HCT116 (cell line): ENCODE data around the gene VWA1. TPM values are rescaled to one million over a fixed set of nuclear protein-coding genes. Genes with fewer than 3 reads are reported as not detected.

ENCODE experiments used
- ATAC-seq: fragments of 200-7000 bp; cut with Tn5 transposase; 2 replicates; pipeline ENCODE4 v1.9.1; 2020; ENCODE audit warnings: mild to moderate bottlenecking, moderate library complexity
- BruUV-seq: library from RNA; stranded (reverse); fragments of 400-500 nt; replicated peaks from 2 replicates; lab custom pipeline; 2021; lab: Mats Ljungman, UMichigan
- CTCF ChIA-PET: fragments of 300-600 bp; sonication (Branson Sonifier 250); formaldehyde crosslinking; loops from one replicate; lab custom pipeline; 2021; ENCODE audit warnings: antibody characterized with exemption; lab: Charles Lee
- POLR2A ChIA-PET: fragments of 300-600, 350-600 bp; sonication (Branson Sonifier 250); formaldehyde crosslinking; loops from one replicate; lab custom pipeline; 2021; ENCODE audit warnings: antibody characterized with exemption; lab: Charles Lee
- RAD21 ChIA-PET, 2 experiments: fragments of 300-600 bp; sonication (Branson Sonifier 250); formaldehyde crosslinking; loops; one replicate each; lab custom pipeline; 2023; ENCODE audit warnings: low total read pairs in 2 of 2; ENCODE audit not compliant: uncharacterized antibody in 2 of 2, unreplicated experiment in 2 of 2, low non-redundant PET in 1 of 2; lab: Charles Lee
- DNase-seq: peaks from one replicate; pipeline ENCODE4 v3.0.0-alpha.2; 2010; ENCODE audit warnings: low read depth, low spot score
- H2AFZ ChIP-seq: fragments of 200-600 bp; shearing (Covaris generic), sonication (generic); 2 replicates; pipeline ENCODE4 v1.6.1; 2017; ENCODE audit warnings: low read depth, mixed run types, mixed read lengths, antibody characterized with exemption, low read length; ENCODE audit not compliant: poor library complexity, severe bottlenecking
- H3K27ac ChIP-seq: 2 replicates; pipeline ENCODE4 v1.5.1; 2012; ENCODE audit warnings: low read depth, low read length
- H3K27me3 ChIP-seq: fragments of 200-600 bp; sonication (generic); 2 replicates; pipeline ENCODE4 v1.6.1; 2016; ENCODE audit warnings: mixed run types, low read length, mixed read lengths; ENCODE audit not compliant: insufficient read depth
- H3K36me3 ChIP-seq, 2 experiments: fragments of 200-500 bp in 1 of 2; fragments of 200-600 bp in 1 of 2; sonication (Bioruptor generic) in 1 of 2; sonication (generic) in 1 of 2; 2 replicates each; pipeline versions ENCODE4 v1.5.1 to v1.6.1; 2014 to 2016; ENCODE audit warnings: low read length in 2 of 2, inconsistent platforms in 1 of 2, mixed read lengths in 1 of 2, mixed run types in 1 of 2; ENCODE audit not compliant: insufficient read depth in 2 of 2, control insufficient read depth in 1 of 2
- H3K4me1 ChIP-seq, 2 experiments: fragments of 200-600 bp in 1 of 2; sonication (generic) in 1 of 2; 2 replicates each; pipeline versions ENCODE4 v1.5.1 to v1.6.1; 2012 to 2017; ENCODE audit warnings: low read length in 2 of 2, inconsistent platforms in 1 of 2, mild to moderate bottlenecking in 1 of 2, mixed read lengths in 1 of 2, mixed run types in 1 of 2, moderate library complexity in 1 of 2; ENCODE audit not compliant: insufficient read depth in 2 of 2, control insufficient read depth in 1 of 2
- H3K4me2 ChIP-seq: fragments of 200-600 bp; sonication (generic); 2 replicates; pipeline ENCODE4 v1.6.1; 2017; ENCODE audit warnings: mixed run types, low read length, mixed read lengths
- H3K4me3 ChIP-seq, 2 experiments: fragments of 200-600 bp in 1 of 2; sonication (generic) in 1 of 2; replicated peaks in 1 of 2; 2 replicates each; pipeline ENCODE4 v1.5.1; 2011 to 2016; ENCODE audit warnings: low read length in 2 of 2, control low read depth in 1 of 2, low read depth in 1 of 2, mild to moderate bottlenecking in 1 of 2, mixed read lengths in 1 of 2, mixed run types in 1 of 2
- H3K79me2 ChIP-seq: fragments of 200-600 bp; sonication (generic); 2 replicates; pipeline ENCODE4 v1.6.1; 2017; ENCODE audit warnings: mild to moderate bottlenecking, mixed run types, low read length, moderate library complexity, mixed read lengths; ENCODE audit not compliant: insufficient read depth
- H3K9ac ChIP-seq: fragments of 200-600 bp; sonication (generic); 2 replicates; pipeline ENCODE4 v1.6.1; 2016; ENCODE audit warnings: low read length, mixed read lengths
- H3K9me2 ChIP-seq: fragments of 200-600 bp; sonication (generic), shearing (Covaris generic); 2 replicates; pipeline ENCODE4 v1.6.1; 2017; ENCODE audit warnings: mixed run types, mild to moderate bottlenecking, moderate library complexity; ENCODE audit not compliant: insufficient read depth
- H3K9me3 ChIP-seq, 2 experiments: fragments of 200-500 bp in 1 of 2; fragments of 200-600 bp in 1 of 2; sonication (Bioruptor generic) in 1 of 2; sonication (generic) in 1 of 2; 2 replicates each; pipeline ENCODE4 v1.6.1; 2014 to 2017; ENCODE audit warnings: low read length in 2 of 2, mixed read lengths in 2 of 2, inconsistent platforms in 1 of 2, low read depth in 1 of 2, mild to moderate bottlenecking in 1 of 2, mixed run types in 1 of 2, moderate library complexity in 1 of 2; ENCODE audit not compliant: control insufficient read depth in 1 of 2, insufficient read depth in 1 of 2
- H4K20me1 ChIP-seq: fragments of 200-600 bp; sonication (generic), shearing (Covaris generic); 2 replicates; pipeline ENCODE4 v1.6.1; 2017; ENCODE audit warnings: mixed run types, mild to moderate bottlenecking, moderate library complexity; ENCODE audit not compliant: insufficient read depth
- ATF3 ChIP-seq: IDR thresholded peaks from 2 replicates; pipeline ENCODE4 v1.6.1; 2012
- CEBPB ChIP-seq: IDR thresholded peaks from 2 replicates; pipeline ENCODE4 v1.6.1; 2012; ENCODE audit warnings: low read depth
- CTCF ChIP-seq, 3 experiments: fragments of 200-600 bp in 1 of 3; sonication (generic) in 1 of 3; IDR thresholded peaks in 2 of 3; conservative IDR thresholded peaks in 1 of 3; 2 replicates each; pipeline ENCODE4 v1.5.1; 2012 to 2017; ENCODE audit warnings: low read depth in 2 of 3, low read length in 2 of 3, antibody characterized with exemption in 1 of 3, borderline replicate concordance in 1 of 3, control low read depth in 1 of 3, mild to moderate bottlenecking in 1 of 3, mixed read lengths in 1 of 3, mixed run types in 1 of 3, moderate library complexity in 1 of 3; ENCODE audit not compliant: insufficient read depth in 1 of 3
- ELF1 ChIP-seq: IDR thresholded peaks from 2 replicates; pipeline ENCODE4 v1.6.1; 2012; ENCODE audit warnings: low read depth, borderline replicate concordance
- EZH2 ChIP-seq: fragments of 200-600 bp; sonication (generic); IDR thresholded peaks from 2 replicates; pipeline ENCODE4 v1.6.1; 2017; ENCODE audit warnings: antibody characterized with exemption, mixed run types
- EZH2phosphoT487 ChIP-seq: fragments of 200-600 bp; IDR thresholded peaks from 2 replicates; pipeline ENCODE4 v1.6.1; 2018; ENCODE audit warnings: antibody characterized with exemption, borderline replicate concordance
- FOSL1 ChIP-seq: IDR thresholded peaks from 2 replicates; pipeline ENCODE4 v1.6.1; 2012; ENCODE audit warnings: low read depth
- JUND ChIP-seq: IDR thresholded peaks from 2 replicates; pipeline ENCODE4 v1.6.1; 2012
- POLR2A ChIP-seq: IDR thresholded peaks from 2 replicates; pipeline ENCODE4 v1.7.0; 2011; ENCODE audit warnings: borderline replicate concordance; ENCODE audit not compliant: insufficient read depth, insufficient read length; ENCODE audit errors: extremely low read depth
- POLR2AphosphoS5 ChIP-seq: IDR thresholded peaks from 2 replicates; pipeline ENCODE4 v1.6.1; 2011; ENCODE audit warnings: mild to moderate bottlenecking, low read depth, low read length, moderate library complexity
- SIN3A ChIP-seq: IDR thresholded peaks from 2 replicates; pipeline ENCODE4 v1.6.1; 2012; ENCODE audit warnings: low read depth
- SP1 ChIP-seq: IDR thresholded peaks from 2 replicates; pipeline ENCODE4 v1.6.1; 2012; ENCODE audit warnings: low read depth
- SRF ChIP-seq: IDR thresholded peaks from 2 replicates; pipeline ENCODE4 v1.6.1; 2012; ENCODE audit warnings: low read depth
- TCF7L2 ChIP-seq: IDR thresholded peaks from 2 replicates; pipeline ENCODE4 v1.7.0; 2011; ENCODE audit warnings: borderline replicate concordance, inconsistent platforms; ENCODE audit not compliant: insufficient read depth, insufficient read length; ENCODE audit errors: extremely low read depth
- YY1 ChIP-seq: IDR thresholded peaks from 2 replicates; pipeline ENCODE4 v1.6.1; 2011; ENCODE audit warnings: low read length, low read depth, moderate library complexity, mild to moderate bottlenecking; ENCODE audit not compliant: insufficient replicate concordance; ENCODE audit errors: extremely low read depth
- ZBTB33 ChIP-seq: IDR thresholded peaks from 2 replicates; pipeline ENCODE4 v1.6.1; 2011; ENCODE audit warnings: mild to moderate bottlenecking, low read length, moderate library complexity; ENCODE audit not compliant: insufficient replicate concordance; ENCODE audit errors: extremely low read depth
- ZFX ChIP-seq: fragments of 450-650 bp; IDR thresholded peaks from 2 replicates; pipeline ENCODE4 v1.6.1; 2017
- ZNF274 ChIP-seq: fragments of 200-500 bp; sonication (Bioruptor generic); IDR thresholded peaks from 2 replicates; pipeline ENCODE4 v1.6.1; 2014; ENCODE audit warnings: mild to moderate bottlenecking, low read depth, low read length, inconsistent platforms
- intact Hi-C: fragments of 100-400 bp; cut with micrococcal nuclease; formaldehyde crosslinking; loops from 2 replicates; pipeline ENCODE4 v1.10.0; 2022
- total RNA-seq: library from RNA; stranded (reverse); gene quantifications from one replicate; pipeline ENCODE4 v1.2.1, GENCODE V29; 2021; ENCODE audit not compliant: unreplicated experiment
- TF ChIP-seq, protein P1 (sequence below): IDR thresholded peaks from 2 replicates; pipeline ENCODE4 v1.6.1; 2012

The VWA1 gene
- total RNA-seq, 1 experiment from 2014 or later, result 50.6 TPM

DNA sequence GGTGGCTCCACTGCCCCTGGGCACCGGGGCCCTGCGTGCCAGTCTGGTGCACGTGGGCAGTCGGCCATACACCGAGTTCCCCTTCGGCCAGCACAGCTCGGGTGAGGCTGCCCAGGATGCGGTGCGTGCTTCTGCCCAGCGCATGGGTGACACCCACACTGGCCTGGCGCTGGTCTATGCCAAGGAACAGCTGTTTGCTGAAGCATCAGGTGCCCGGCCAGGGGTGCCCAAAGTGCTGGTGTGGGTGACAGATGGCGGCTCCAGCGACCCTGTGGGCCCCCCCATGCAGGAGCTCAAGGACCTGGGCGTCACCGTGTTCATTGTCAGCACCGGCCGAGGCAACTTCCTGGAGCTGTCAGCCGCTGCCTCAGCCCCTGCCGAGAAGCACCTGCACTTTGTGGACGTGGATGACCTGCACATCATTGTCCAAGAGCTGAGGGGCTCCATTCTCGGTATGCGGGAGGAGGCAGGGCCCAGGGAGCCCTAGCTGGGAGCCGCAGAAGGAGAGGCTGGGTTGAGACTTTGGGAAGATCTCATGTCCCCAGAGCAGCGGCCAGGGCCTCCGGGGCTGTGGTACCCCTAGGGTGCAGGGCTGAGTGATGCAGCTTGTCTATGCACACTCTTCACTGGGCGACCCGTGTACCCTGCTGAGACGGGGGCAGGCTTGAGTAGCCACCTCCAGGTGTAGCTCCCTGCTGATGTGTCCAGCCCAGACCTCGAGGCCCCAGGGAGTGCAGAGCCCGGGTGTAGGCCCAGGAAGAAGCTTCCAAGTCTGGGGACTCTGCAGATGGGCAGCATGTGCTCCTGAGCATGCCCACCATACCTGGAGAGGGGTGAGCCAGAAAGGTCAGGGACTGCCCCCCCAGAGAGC lies 1.8 kb downstream of the VWA1 start:
- Histone ChIP-seq H3K4me2 (peak overlapping the region; percentile 99), H3K4me1 (peaks cover 42 to 59% of the 10 kb centered on the region in 2 experiments), H3K36me3 (no peaks in the 10 kb centered on the region), H3K9me2 (no peaks in the 10 kb centered on the region), H3K27me3 (no peaks in the 10 kb centered on the region), H3K9ac (no peak overlapping the region), H3K27ac (peak overlapping the region; percentile 99; the same call in 1 of the 2 replicates), H2AFZ (no peak overlapping the region), H3K79me2 (peaks cover 33% of the 10 kb centered on the region; the same call in 1 of the 2 replicates), H3K9me3 (no peaks in the 10 kb centered on the region), H4K20me1 (no peaks in the 10 kb centered on the region), H3K4me3 (peak overlapping the region; percentile 80 to 92; a peak in 2 of 4 replicates)
- ChIA-PET POLR2A (no interaction called here), CTCF (no interaction called here), RAD21 (no interaction called here)
- intact Hi-C loops, result no loop called here
- TF ChIP-seq ZNF274, result no peak
- no peak for TF ChIP-seq SRF
- TF ChIP-seq ATF3, result no peak
- TF ChIP-seq CEBPB, result no peak
- TF ChIP-seq YY1, result no peak
- no peak for TF ChIP-seq POLR2A
- no peak for TF ChIP-seq EZH2
- no peak for TF ChIP-seq EZH2phosphoT487
- TF ChIP-seq SIN3A, result no peak
- TF ChIP-seq, protein P1, sequence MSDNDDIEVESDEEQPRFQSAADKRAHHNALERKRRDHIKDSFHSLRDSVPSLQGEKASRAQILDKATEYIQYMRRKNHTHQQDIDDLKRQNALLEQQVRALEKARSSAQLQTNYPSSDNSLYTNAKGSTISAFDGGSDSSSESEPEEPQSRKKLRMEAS, result no peak
- TF ChIP-seq TCF7L2, result no peak
- TF ChIP-seq ZFX, result no peak
- TF ChIP-seq SP1, result no peak
- no peak for TF ChIP-seq POLR2AphosphoS5
- TF ChIP-seq CTCF (IDR thresholded peaks at IDR 0.05 in 2 of 3, conservative IDR thresholded peaks at IDR 0.05 in 1 of 3; ENCODE audit: borderline replicate concordance in 1 of 3, insufficient read depth in 1 of 3, low read depth in 2 of 3, low read length in 2 of 3), result no peak
- TF ChIP-seq JUND, result no peak
- TF ChIP-seq ELF1, result no peak
- TF ChIP-seq FOSL1, result no peak
- TF ChIP-seq ZBTB33, result no peak
- no peak for DNase-seq
- ATAC-seq, result no peak
- no TSS peak for BruUV-seq
